Measurements from ENCODE around the gene PDX1. TPM values are rescaled to one million over a fixed set of nuclear protein-coding genes. Genes with fewer than 3 reads are reported as not detected.

PDX1 gene
- total RNA-seq, 1 donor from 2014 or later: not detected

DNA sequence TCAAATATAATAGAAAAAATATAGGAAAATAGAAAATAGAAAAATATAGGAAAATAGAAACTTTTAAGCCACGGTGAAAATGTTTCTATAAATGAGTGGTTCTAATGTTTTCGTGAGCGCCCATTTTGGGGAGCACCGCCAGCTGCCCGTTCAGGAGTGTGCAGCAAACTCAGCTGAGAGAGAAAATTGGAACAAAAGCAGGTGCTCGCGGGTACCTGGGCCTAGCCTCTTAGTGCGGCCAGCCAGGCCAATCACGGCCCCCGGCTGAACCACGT, 204 bp upstream of the PDX1 start:
- peaks cover 19% of the 10 kb centered on the region for H3K4me1 Mint-ChIP-seq (ENCODE audit: unreplicated experiment)
- no peaks in the 10 kb centered on the region for H3K36me3 Mint-ChIP-seq (ENCODE audit: unreplicated experiment)
- H3K27me3 Mint-ChIP-seq (ENCODE audit: unreplicated experiment): peaks cover 80% of the 10 kb centered on the region
- H3K9me3 Mint-ChIP-seq (ENCODE audit: unreplicated experiment): no peaks in the 10 kb centered on the region
- no peak for DNase-seq (ENCODE audit: extremely low spot score, unreplicated experiment)
- peak overlapping the region; percentile 18 for H3K4me3 Mint-ChIP-seq (ENCODE audit: unreplicated experiment)
- TF ChIP-seq, protein P1, sequence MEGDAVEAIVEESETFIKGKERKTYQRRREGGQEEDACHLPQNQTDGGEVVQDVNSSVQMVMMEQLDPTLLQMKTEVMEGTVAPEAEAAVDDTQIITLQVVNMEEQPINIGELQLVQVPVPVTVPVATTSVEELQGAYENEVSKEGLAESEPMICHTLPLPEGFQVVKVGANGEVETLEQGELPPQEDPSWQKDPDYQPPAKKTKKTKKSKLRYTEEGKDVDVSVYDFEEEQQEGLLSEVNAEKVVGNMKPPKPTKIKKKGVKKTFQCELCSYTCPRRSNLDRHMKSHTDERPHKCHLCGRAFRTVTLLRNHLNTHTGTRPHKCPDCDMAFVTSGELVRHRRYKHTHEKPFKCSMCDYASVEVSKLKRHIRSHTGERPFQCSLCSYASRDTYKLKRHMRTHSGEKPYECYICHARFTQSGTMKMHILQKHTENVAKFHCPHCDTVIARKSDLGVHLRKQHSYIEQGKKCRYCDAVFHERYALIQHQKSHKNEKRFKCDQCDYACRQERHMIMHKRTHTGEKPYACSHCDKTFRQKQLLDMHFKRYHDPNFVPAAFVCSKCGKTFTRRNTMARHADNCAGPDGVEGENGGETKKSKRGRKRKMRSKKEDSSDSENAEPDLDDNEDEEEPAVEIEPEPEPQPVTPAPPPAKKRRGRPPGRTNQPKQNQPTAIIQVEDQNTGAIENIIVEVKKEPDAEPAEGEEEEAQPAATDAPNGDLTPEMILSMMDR (IDR thresholded peaks at IDR 0.05): no peak
- H3K27ac Mint-ChIP-seq (ENCODE audit: unreplicated experiment): no peak overlapping the region

GRCh38 chr13:27920677-27921420, 1.0 kb downstream of the PDX1 start:
- H3K4me1 Mint-ChIP-seq (ENCODE audit: unreplicated experiment): peaks cover 19% of the 10 kb centered on the region
- TF ChIP-seq, protein P1 (IDR thresholded peaks at IDR 0.05): no peak
- peak overlapping the region; percentile 68 for H3K4me3 Mint-ChIP-seq (ENCODE audit: unreplicated experiment)
- no peaks in the 10 kb centered on the region for H3K36me3 Mint-ChIP-seq (ENCODE audit: unreplicated experiment)
- H3K9me3 Mint-ChIP-seq (ENCODE audit: unreplicated experiment): no peaks in the 10 kb centered on the region
- DNase-seq (ENCODE audit: extremely low spot score, unreplicated experiment): no peak
- H3K27ac Mint-ChIP-seq (ENCODE audit: unreplicated experiment): no peak overlapping the region
- H3K27me3 Mint-ChIP-seq (ENCODE audit: unreplicated experiment): peaks cover 81% of the 10 kb centered on the region

- Mint-ChIP-seq H3K27me3 (ENCODE audit: unreplicated experiment) (peaks cover 83% of the 10 kb centered on the region), H3K4me1 (ENCODE audit: unreplicated experiment) (peaks cover 21% of the 10 kb centered on the region), H3K36me3 (ENCODE audit: unreplicated experiment) (no peaks in the 10 kb centered on the region), H3K9me3 (ENCODE audit: unreplicated experiment) (no peaks in the 10 kb centered on the region), H3K27ac (ENCODE audit: unreplicated experiment) (no peak overlapping the region), H3K4me3 (ENCODE audit: unreplicated experiment) (peak overlapping the region; percentile 68)
- no peak for DNase-seq (ENCODE audit: extremely low spot score, unreplicated experiment)
- TF ChIP-seq, protein P1 (IDR thresholded peaks at IDR 0.05): no peak
Observed at GRCh38 chr13:27921421-27921960, 1.7 kb downstream of the PDX1 start.

DNA sequence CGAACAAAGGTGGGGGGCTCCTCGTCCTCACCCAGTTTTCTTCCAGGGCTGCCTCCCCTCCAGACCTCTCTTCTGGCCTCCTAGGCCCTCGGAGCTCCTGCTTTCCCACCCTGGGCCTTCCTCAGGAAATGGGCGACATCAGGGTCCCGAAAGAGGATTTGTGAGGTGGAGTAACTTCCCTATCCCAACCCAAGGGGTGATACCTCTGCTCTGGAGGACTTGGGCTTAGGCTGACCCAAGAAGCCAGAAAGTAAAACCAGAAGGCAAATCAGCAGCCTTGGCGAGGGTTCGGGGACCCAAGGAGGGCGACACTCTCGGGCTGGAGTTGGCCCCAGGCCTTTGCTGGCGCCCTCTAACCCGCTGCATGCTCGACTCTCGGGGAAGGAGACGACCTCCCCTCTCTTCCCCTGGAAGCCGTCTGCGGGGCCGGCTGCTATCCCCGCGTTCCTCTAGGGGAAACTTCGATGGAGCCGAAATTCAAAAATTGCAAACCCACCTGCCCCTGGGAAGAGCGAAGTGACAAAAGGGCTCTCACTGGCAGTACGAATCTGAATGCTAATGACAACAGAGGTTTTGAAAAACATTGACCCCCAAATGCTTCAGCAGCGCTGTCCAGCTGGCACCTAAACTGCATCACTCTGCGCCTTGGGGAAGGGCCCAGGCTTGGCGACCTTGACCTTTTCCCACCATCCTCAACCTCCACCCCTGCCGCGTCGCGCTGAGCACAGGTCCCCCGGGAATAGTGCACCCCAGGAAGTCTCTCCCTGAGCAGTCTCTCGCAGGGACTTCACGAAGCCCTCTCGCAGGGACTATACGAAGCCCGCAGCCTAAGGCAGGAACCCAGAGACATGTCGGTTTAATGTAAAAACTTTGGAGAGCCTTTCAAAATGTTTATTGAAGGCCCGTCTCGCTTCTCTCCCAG, 2.4 kb downstream of the PDX1 start:
- Mint-ChIP-seq H3K27ac (ENCODE audit: unreplicated experiment) (no peak overlapping the region), H3K9me3 (ENCODE audit: unreplicated experiment) (no peaks in the 10 kb centered on the region), H3K4me1 (ENCODE audit: unreplicated experiment) (peaks cover 22% of the 10 kb centered on the region), H3K4me3 (ENCODE audit: unreplicated experiment) (no peak overlapping the region), H3K27me3 (ENCODE audit: unreplicated experiment) (peaks cover 83% of the 10 kb centered on the region), H3K36me3 (ENCODE audit: unreplicated experiment) (no peaks in the 10 kb centered on the region)
- DNase-seq (ENCODE audit: extremely low spot score, unreplicated experiment): no peak
- TF ChIP-seq, protein P1 (IDR thresholded peaks at IDR 0.05): no peak
